Right lobe of liver (tissue), 6 donors: ENCODE measurements around the gene CUEDC1. TPM values are rescaled to one million over a fixed set of nuclear protein-coding genes. Genes with fewer than 3 reads are reported as not detected.

Source experiments
- ATAC-seq, 4 donors: fragments of 200-7000 bp; cut with Tn5 transposase; one replicate each; pipeline ENCODE4 v1.9.1; 2020; ENCODE audit warnings: mild to moderate bottlenecking in 4 of 4, moderate library complexity in 4 of 4
- DNase-seq, 3 donors: peaks; one replicate each; pipeline ENCODE4 v3.0.0-alpha.2; 2020
- H3K27ac ChIP-seq, 3 donors: fragments of 200-600 bp; one replicate each; pipeline ENCODE4 v1.8.0; 2022
- H3K27me3 ChIP-seq, 2 donors: fragments of 200-600 bp; one replicate each; pipeline ENCODE4 v1.8.0; 2022
- H3K36me3 ChIP-seq, 4 donors: fragments of 200-600 bp; sonication (generic) in 1 of 4; one replicate each; pipeline versions ENCODE4 v1.5.1 to v1.8.0; 2017 to 2022; ENCODE audit warnings: control low read depth in 1 of 4
- H3K4me1 ChIP-seq, 4 donors: fragments of 200-600 bp; sonication (generic) in 1 of 4; one replicate each; pipeline versions ENCODE4 v1.5.1 to v1.8.0; 2017 to 2022; ENCODE audit warnings: control low read depth in 1 of 4
- H3K4me3 ChIP-seq, 3 donors: fragments of 200-600 bp; one replicate each; pipeline ENCODE4 v1.8.0; 2022
- H3K9me3 ChIP-seq, 4 donors: fragments of 200-600 bp; sonication (generic) in 1 of 4; one replicate each; pipeline versions ENCODE4 v1.5.1 to v1.8.0; 2017 to 2022; ENCODE audit warnings: control low read depth in 1 of 4
- POLR2A ChIP-seq: fragments of 450-650 bp; IDR thresholded peaks from one replicate; pipeline ENCODE4 v1.6.1; 2017; ENCODE audit warnings: antibody characterized with exemption, mild to moderate bottlenecking
- WGBS: methylation state at CpG from one replicate; pipeline ENCODE4 v1.1.6; 2018; ENCODE audit warnings: low coverage, low lambda C conversion rate; ENCODE audit not compliant: insufficient coverage; ENCODE audit errors: missing lambda C conversion rate; 5-methylcytosine and 5-hydroxymethylcytosine counted together
- intact Hi-C, 2 donors: fragments of 100-400 bp; cut with DNase I; formaldehyde crosslinking; loops; one replicate each; pipeline versions ENCODE4 v1.11.2 to v1.14.1; 2022
- total RNA-seq, 6 experiments: library from RNA; depleted of rRNA in 2 of 6; stranded (reverse); fragments of >200 nt in 2 of 6; fragmentation: NEBNext Ultra II Directional in 3 of 6; extraction: Animal tissue kit (Norgen Biotek cat#: 25700) in 3 of 6; gene quantifications; one replicate each; pipeline versions ENCODE4 v1.1.0 to v1.2.4, GENCODE V29; 2016 to 2023
- TF ChIP-seq, protein P1 (sequence below), 4 donors: fragments of 200-600 bp in 3 of 4; fragments of 450-650 bp in 1 of 4; IDR thresholded peaks; one replicate each; pipeline versions ENCODE4 v1.5.1 to v1.8.0; 2016 to 2022; ENCODE audit warnings: antibody characterized with exemption in 4 of 4, mild to moderate bottlenecking in 2 of 4
- donor health status: DM: no; HTN: yes; CAD: no.
- donor health status: DM: no; HTN: no; CAD: no.
- donor health status: DM: no; HTN: no; CAD: no.
- donor health status: DM: no; HTN: yes; CAD: no.
- donor health status: DM: no; HTN: yes; CAD: no.

Gene CUEDC1
- total RNA-seq, 6 experiments from 2014 or later, result 4.0 to 8.5 (median 5.5) TPM

DNA sequence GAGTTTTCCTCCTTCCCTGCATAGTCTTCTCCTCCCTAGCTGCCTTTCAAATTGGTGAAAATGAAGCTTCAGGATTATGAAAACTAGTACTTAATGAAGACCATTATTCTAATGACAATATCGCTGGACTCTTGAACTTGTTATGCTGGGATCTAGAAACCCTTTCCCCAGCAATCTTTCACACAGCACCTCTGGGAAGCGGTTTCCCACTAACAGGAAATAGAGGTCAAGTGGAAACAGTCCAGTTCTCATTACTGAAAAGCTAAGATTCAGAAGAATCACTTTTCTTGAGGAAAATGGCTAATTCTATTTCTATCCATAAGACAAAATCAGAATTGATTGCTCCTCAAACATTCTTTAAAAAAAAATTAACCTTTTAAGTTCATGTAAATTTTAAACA lies 34.8 kb upstream of the CUEDC1 start:
- WGBS, result 63% methylated on average over 2 of the region's 2 CpGs
- intact Hi-C loops, result loop anchor here in 1 of 2 donors (10.0 kb wide), 1 partner anchor 125 kb away; no protein-coding TSS in a partner anchor
- no peak for TF ChIP-seq POLR2A
- TF ChIP-seq, protein P1, sequence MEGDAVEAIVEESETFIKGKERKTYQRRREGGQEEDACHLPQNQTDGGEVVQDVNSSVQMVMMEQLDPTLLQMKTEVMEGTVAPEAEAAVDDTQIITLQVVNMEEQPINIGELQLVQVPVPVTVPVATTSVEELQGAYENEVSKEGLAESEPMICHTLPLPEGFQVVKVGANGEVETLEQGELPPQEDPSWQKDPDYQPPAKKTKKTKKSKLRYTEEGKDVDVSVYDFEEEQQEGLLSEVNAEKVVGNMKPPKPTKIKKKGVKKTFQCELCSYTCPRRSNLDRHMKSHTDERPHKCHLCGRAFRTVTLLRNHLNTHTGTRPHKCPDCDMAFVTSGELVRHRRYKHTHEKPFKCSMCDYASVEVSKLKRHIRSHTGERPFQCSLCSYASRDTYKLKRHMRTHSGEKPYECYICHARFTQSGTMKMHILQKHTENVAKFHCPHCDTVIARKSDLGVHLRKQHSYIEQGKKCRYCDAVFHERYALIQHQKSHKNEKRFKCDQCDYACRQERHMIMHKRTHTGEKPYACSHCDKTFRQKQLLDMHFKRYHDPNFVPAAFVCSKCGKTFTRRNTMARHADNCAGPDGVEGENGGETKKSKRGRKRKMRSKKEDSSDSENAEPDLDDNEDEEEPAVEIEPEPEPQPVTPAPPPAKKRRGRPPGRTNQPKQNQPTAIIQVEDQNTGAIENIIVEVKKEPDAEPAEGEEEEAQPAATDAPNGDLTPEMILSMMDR (IDR thresholded peaks at IDR 0.05), result no peak

DNA sequence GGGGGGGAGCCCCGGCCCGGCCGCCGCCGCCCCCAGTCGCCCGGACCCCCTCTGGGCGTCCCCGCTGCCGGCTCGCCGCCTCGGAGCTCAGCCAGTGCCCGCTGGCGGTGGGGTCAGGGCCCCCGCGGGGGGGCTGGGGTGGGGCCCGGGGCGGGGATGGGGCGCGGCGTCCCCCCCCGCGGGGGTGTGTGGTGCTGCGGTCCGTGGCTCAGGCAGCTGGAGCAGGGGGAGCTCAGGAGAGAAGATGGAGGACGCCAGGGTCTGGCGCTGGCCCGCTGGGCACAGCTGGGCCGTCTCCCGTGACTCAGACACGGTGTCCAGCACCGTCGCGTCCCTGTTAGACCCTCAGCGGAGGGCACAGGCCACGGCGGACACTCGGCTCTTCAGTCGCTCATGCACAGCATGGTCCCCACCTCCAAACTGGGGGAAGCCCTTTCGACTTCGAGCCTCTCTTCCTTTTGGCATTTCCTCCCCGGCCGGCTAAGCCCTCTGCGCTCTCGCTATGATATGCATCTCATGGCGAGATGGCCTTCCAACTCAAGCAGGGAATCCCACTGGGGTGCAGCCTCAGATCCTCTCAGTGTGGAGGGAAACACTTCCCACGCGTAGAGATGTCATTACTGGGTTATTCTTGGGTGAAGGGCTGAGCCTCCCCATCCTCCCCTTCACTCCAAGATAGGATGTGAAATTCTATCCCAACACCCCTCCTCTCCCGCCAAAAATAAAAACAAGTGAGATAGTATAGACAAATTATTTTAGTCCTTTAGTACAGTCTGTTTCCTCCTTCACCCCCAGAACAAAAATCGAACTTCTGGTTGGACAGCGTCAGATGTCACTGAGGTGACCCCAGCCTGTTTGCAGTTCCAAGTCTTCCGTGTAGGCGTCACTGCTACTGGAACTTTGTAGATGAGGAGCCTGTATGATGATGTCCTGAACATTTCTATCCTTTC lies 33.4 kb upstream of the CUEDC1 start:
- H3K4me3 ChIP-seq, result peak overlapping the region; percentile 76 to 85 (median 83)
- ATAC-seq (peak; percentile 73 to 85 (median 82)), DNase-seq (peak; percentile 76 to 80 (median 77))
- no peak for TF ChIP-seq POLR2A
- TF ChIP-seq, protein P1 (IDR thresholded peaks at IDR 0.05), result peak in 3 of 4 donors; percentile 7 to 16 (median 11)
- no peaks in the 10 kb centered on the region for H3K36me3 ChIP-seq
- no peaks in the 10 kb centered on the region for H3K27me3 ChIP-seq
- no peaks in the 10 kb centered on the region for H3K9me3 ChIP-seq
- intact Hi-C loops, result loop anchor here (5.0 to 10.0 kb wide), 2 partner anchors 94 to 96 kb away; no protein-coding TSS in a partner anchor
- H3K27ac ChIP-seq, result peak overlapping the region; percentile 85 to 89 (median 87)
- H3K4me1 ChIP-seq, result peaks cover 0 to 38% (median 9%) of the 10 kb centered on the region in 4 donors
- 3% methylated on average over 7 of the region's 54 CpGs for WGBS

More for the DNA sequence above, 34.8 kb upstream of the CUEDC1 start:
- no peak for ATAC-seq
- Histone ChIP-seq H3K9me3 (no peaks in the 10 kb centered on the region), H3K27ac (peak overlapping the region in 2 of 3 donors; percentile 22 to 89), H3K27me3 (no peaks in the 10 kb centered on the region), H3K4me3 (no peak overlapping the region), H3K4me1 (peaks cover 0 to 36% (median 8%) of the 10 kb centered on the region in 4 donors), H3K36me3 (no peaks in the 10 kb centered on the region)
- no peak for DNase-seq

DNA sequence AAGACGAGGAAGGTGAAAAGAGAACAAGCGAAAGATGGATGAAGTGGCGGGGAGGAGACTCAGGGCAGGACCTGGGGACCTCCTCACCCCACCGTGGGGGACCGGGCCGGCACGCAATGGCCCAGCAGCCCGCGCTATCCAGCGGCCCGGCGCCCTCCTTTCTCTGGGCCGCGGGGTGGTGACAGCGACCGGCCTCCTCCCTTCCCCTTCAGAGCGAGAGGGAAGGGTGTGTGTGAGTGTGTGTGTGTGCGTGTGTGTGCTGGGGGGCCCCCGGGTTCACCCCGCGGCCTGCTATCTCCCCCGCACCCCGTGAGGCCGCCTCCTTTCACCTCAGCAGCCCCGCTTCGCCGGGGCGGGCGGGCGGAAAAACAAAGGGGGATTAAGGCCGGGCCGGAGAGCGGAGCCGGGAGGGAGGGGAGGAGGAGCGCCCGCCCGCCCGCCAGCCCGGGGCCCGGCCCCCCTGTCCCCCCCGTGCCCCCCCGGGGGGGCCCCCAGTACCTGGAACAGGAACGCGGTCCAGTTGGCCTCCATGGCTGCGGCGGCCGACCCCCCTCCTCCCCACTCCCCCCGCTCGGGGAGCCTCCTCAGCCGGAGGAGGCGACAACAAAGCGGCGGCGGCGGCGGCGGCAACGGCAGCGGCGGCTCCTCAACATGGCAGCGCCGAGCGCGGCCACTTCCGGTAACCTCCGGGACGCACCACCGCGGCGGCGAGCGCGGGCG lies 32.5 kb upstream of the CUEDC1 start, which contains the start of gene VEZF1:
VEZF1 (minus strand) TSS at position 674 of the 720 bp plus-strand sequence; CDS start at position 531, 143 bp downstream.
- peaks cover 0 to 2% (median 0%) of the 10 kb centered on the region in 4 donors for H3K36me3 ChIP-seq
- H3K4me3 ChIP-seq, result peak within 1 kb of the TSS; percentile 76 to 85 (median 83)
- no peaks in the 10 kb centered on the region for H3K9me3 ChIP-seq
- WGBS, result 0% methylated on average over 2 of the region's 74 CpGs
- H3K4me1 ChIP-seq, result peaks cover 0 to 37% (median 9%) of the 10 kb centered on the region in 4 donors
- ATAC-seq (peak; percentile 46 to 74 (median 70)), DNase-seq (peak; percentile 80 to 81 (median 81))
- H3K27me3 ChIP-seq, result no peaks in the 10 kb centered on the region
- TF ChIP-seq POLR2A, result peak; percentile 33
- TF ChIP-seq, protein P1 (IDR thresholded peaks at IDR 0.05), result no peak
- H3K27ac ChIP-seq, result peak within 1 kb of the TSS; percentile 85 to 89 (median 87)
- intact Hi-C loops, result loop anchor here (5.0 to 10.0 kb wide), 2 partner anchors 93 to 95 kb away; no protein-coding TSS in a partner anchor
